HG02885 (cell line): ENCODE measurements around the gene CDC45.

Experiments
- ATAC-seq: cut with Tn5 transposase; IDR thresholded peaks from one replicate; pipeline ENCODE4 v1.9.1; 2021; ENCODE audit warnings: mild to moderate bottlenecking; ENCODE audit not compliant: unreplicated experiment, poor library complexity

Gene CDC45

DNA sequence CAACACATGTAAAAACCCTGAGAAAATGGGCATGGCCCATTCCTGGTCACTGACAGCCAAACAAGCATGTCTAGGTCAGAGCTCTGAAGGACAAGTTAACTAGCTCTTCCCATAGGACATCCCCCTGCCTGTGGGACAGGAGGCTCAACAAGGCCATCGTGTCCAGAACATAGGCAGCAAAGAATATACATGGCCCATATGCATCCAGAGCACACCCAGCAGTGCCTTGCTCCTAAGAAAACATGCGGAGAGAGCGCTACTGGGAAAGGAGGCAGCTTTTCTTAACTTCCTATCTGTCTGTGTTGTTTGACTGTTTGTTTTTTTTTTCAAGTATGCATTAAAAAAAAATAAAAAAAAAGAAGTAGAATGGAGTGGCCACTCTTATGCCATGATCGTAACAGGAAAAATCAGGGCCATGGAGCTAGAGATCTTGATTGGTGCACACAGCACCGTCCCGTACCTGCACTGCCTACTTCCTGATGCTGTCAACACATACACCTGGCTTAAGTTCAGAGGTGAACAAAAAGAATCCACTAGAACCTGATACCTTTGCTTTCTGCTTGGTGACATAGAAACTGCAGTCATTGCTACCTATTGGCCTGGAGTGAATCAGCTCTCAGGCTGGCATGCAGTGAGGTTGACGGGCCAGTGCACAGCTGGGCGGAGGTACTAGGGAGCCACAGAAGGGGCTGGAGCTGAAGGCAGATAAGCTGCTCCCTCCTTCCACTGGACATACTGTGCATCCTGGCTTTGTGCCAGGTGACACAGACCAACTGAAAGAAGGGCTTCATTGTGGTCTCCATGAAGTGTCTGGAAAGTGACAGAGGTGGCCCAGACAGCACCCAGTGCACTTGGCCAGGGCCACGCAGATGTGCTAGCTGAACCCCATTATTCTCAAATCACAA, 12.6 kb upstream of the CDC45 start:
- ATAC-seq: no peak

DNA sequence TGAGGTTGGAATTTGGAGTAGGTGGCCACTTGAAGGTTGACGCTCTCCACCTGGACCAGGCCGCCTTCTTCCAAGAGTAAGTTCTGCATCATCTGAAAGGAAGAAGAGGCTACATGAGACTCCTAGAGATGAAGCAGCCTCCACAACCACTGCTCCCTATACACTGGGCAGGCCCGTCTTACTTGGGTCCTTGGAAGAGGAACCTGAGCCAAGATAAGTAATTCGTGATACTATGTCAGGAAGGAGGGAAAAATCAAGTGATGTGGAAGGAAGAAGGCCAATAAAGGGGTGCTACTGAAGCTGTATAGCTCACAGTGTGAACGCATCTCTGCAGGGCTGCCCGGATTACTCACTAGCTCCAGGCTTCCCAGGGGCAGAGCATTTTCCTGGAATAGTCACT, 11.8 kb upstream of the CDC45 start:
- ATAC-seq: no peak

DNA sequence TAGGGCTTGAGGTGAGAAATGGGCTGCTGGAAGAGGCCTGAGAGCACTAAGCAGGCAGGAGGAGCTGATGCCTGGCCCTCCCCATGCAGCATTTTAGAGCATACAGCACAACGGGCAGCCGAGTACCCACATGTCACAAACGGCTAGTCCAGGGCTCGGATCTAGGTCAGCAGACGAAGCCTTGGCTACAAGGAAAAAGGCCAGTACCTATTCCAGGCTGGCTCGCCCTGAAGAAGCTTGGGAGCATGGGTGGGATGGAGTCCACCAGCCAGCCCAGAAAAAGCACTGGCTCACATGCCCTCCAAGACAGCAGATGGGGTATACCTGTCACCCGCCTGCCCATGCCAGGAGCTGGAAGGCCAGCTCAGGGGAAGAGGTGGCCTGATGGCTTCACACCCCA, 10.3 kb upstream of the CDC45 start:
- ATAC-seq: no peak

DNA sequence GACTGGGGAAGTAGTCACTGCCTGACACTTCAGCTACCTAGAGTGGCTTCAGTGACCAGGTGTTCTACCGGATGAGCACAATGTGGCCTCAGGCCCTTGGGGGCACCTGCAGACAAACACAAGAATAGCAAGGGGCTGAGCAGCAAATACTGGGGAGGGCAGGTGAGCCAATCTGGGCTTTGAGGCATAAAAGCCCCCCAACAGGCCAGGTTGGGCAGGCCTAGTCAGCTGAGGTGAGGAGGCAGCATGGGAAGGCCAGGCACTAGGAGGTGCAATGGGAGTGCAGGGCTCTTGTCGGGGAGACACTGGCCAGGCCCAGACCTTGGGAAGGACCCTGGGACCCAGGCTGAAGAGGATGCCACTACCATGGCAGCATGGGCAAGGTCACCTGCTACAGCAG, 9.7 kb upstream of the CDC45 start:
- ATAC-seq: no peak

DNA sequence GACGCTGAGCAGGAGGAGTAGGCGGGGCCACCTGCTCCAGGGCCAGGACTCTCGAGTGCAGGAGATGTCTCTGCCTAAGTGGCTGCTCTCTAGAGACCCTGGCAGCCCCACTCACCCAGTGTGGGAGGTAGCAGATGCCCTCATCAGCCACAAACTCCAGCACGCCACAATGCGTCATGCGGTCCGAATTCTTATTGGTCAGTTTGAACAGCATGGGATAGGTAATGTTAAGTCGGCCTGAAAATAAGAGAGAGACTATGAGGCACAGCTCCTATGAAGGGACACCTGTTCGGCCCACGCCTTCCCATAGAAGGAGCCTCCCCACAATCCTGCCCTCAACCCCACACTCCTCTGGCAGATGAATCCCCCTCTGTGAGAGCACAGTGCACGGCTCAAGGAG, 8.1 kb upstream of the CDC45 start:
- ATAC-seq: no peak

DNA sequence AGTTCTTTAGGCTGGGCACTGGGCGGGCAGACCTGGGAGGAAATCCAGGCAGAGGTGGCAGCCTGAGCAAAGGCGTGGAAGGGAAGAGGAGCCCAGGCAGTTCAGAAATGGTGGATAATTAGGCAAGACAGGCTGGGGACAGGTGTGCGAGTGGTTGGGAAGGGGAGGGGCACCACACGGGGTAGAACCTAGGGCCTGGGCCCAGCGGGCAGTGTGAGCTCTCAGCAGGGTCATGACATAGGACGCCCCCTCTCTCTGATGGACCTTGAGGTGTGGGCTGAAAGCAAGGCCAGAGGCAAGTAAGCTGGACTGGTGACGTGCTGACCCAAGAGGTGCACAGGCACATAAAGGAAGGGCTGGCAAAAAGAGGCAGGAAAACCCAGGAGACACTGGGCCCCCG, 7.5 kb upstream of the CDC45 start:
- ATAC-seq: no peak

DNA sequence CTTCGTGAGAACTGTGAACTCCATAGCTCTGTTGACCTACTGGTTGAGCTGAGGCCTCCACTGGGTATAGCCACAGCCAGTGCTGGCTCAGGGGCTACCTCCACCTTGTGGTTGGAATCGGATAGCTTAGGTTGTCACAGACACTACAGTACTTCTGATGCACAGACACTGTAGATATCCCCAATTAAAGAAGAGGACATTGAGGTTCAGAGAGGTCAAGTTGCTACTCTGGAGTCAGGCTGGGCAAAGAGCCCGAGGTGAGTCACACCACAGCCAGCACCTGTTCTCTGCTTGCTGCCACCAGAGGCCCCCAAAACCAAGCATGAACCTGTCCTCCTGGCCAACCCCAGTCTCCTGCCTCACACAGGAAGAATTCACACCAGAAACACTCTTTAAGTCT, 6.1 kb upstream of the CDC45 start:
- no peak for ATAC-seq

DNA sequence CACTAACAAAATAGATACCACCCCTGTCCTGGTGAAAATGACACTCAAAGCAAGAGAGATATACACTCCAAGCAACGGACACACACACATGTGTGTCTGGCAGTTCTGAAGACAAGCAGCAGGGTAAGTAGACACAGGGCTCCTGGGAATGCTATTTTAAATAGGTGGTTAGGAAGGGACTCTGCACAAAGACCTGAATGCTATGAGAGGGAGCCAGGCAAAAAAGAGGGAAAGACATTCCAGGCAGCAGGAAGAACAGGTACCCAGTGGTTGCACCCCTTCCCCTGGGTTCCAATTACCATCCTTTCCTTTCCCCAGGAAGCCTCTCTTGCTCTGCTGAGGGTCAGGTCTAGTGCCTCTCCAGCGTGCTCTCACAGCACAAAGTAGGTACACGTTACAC, 3.7 kb upstream of the CDC45 start:
- ATAC-seq: no peak

DNA sequence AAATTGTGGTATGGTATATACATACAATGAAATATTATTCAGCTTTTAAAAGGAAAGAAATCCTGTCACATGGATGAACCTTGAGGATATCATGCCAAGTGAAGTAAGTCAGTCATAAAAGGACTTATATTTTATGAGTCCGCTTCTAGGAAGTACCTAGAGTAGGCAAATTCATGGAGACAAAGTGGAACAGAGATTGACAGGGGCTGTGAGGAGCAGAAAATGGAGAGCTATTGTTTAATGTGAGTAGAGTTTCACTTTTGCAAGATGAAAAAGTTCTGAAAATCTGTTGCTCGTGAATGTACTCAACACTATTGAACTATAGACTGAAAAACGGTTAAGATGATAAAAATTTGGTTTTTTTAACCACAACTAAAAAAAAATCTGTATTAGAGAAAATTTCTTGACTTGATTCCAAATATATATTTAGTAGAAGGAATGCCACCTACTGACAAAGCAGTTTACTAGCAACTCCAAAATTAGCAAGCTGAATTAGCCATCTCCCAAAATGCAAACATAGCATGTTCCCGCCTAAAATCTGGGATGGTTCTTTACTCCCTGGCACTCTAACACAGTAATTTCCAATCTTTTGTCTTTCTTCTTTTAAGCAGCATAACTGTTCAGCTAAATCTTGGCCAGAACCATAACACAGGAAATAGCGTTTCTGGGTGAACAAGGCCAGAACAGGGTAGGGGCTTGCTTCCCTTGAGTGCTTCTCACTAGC, 2.2 kb upstream of the CDC45 start:
- no peak for ATAC-seq

DNA sequence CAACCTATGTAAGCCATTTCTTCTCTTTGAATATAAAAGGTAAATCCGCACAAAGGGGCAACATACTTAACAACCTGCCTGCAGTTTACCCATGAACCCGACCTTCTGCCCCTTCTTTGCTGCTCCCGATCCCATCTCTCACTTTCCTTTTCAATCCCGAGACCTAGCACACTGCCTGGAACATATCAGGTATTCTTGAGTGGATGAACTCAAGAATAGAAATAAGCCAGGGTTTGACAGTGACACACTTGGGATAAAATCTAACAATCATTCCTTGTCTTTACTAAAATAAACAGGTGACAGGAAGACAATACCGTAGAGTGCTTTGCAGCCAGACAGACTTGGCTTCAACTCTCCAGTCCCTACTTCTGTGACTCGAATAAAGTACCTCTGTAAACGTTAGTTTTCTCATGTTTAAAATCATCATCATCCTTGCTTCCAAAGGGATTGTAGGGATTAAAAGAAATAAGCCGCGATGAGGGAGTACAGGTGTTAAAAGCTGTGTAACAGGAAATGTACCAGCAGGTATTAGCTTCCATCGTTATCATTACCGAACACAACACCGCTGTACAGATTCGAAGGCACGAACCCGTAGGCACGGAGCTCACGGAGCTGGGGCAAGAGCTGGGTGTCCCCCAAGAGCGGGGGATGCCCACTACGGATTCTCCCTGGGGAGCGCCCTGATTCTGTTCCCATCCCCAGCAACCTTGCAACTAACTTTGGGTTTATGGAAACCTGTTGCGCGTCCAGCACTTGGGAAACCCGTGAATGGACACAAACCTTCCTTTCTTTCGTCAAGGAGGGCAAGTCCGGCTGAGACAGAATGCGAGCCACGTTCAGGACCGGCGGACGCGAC, 1.4 kb upstream of the CDC45 start:
- no peak for ATAC-seq

DNA sequence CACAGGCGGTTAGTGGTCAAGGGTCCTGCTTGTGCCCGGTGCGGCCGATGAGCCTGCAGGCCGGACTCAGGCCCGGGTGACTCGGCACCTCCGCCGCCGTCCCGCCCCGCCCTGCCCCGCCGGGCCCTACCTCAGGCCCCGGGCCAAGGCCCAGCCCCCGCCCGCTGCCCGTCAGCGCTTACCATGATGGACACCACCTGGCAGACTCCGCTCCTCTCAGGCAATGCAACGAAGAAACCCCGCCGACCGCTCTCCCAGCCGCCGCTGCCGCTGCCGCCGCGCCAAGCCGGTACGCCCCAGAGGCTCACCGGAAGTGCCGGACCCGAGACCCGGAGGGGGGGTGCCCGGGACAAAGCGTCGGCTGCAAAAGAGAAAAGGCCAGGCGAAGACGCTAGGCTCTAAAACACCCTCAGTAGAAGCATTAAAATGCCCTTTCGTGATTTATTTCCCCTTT, 792 bp upstream of the CDC45 start, which contains the start of gene UFD1:
Gene UFD1 (minus strand): TSS at position 293 of the 454 bp plus-strand sequence. CDS start 108 bp downstream, at position 185.
- ATAC-seq: peak; percentile 55

DNA sequence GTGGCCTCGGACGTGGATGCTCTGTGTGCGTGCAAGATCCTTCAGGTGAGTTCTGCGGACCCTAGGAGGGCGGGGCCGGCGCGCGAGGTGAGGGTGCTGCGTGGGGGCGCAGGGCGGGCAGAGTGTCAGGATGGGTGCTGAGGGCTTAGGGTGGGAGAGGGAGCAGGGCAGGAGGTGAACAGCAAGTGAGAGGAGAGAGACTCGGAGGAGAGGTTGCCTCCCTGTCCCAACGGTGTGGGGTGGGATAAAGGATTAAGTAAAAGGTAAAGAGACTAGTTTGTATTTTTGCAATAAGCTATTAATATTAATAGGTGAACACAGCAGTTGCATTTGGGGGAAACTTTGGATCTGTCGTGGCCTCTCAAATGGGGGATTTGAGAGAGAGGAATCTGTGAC, 451 bp downstream of the CDC45 start:
- no peak for ATAC-seq

DNA sequence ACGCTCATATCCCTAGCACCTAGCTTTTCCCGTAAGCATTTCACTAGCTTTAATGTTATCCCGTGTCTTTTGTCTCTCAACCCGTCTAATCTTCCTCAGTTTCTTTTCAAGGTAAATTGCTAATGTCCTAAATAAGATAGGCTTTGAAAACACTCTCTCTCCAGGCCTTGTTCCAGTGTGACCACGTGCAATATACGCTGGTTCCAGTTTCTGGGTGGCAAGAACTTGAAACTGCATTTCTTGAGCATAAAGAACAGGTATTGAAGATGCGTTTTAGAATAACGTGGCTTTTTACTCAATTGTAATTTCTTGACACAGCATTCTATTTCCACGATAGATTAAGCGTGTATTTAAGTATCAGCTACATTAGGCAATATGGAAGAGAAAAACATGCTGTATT, 1.1 kb downstream of the CDC45 start:
- ATAC-seq: no peak

DNA sequence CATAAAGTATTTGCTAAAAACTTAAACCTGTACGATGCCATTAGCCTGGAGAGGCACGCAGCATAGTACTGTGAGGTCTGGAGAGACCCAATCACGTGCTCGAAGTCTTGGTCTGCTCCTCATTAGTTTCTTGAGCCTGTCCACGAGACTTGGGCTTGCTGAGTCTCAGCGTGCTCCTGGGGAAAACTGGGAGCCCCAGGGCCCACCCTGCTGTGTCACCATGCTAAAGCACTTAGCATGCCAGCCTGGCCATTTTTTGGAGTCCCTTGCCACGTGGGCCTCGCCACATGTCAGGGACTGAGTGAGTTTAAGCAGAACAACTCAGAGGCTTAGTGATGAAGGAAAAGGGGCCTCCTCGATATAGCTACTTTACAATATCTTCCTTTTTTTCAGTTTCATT, 2.6 kb downstream of the CDC45 start:
- no peak for ATAC-seq

DNA sequence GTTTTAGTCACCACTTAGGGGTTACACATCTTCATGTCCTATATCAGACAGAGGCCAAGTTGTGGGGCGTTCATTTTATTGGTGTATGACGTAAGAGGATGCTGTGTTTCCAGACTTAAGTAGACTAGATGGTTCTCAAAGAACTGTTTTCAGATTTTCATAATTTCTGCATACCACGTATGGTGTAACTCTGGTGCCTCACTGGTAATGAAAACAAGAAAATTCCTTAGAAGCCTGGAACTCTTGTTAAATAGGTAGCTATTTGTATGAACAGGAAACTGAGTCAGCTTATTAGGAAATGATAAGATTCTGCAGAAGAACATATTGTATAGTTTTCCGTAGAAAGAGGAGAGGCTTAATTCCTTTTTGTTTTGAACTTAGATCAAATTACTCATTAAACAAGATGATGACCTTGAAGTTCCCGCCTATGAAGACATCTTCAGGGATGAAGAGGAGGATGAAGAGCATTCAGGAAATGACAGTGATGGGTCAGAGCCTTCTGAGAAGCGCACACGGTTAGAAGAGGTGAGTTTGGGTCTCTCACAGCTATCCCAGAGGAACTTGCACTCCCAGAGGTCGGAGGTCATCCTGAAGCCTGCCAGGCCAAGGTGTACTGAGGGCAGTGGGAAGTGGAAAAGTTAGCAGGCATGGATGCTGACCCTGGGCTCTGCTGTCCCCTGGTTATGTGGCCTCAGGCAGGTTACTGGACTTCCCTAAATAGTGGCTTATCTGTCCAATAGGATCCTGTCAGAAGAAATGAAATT, 3.9 kb downstream of the CDC45 start:
- no peak for ATAC-seq

DNA sequence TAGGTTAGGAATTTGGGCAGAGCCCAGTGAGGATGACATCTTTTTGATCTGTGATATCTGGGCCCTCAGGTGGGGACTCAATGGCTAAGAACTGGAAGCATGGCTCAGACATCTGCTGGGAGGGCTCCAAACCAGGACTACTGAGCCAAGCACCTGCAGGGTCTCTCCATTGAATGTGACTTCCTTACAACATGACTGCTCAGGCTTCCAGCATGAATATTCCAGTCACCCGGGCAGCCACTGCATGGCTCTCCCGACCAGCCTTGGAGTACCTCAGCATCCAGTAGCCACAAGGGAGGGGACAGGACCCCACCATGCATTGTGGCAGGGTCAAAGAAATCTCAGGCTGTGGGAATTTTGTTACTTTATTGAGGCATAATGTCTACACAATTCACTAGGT, 8.6 kb downstream of the CDC45 start:
- ATAC-seq: no peak

DNA sequence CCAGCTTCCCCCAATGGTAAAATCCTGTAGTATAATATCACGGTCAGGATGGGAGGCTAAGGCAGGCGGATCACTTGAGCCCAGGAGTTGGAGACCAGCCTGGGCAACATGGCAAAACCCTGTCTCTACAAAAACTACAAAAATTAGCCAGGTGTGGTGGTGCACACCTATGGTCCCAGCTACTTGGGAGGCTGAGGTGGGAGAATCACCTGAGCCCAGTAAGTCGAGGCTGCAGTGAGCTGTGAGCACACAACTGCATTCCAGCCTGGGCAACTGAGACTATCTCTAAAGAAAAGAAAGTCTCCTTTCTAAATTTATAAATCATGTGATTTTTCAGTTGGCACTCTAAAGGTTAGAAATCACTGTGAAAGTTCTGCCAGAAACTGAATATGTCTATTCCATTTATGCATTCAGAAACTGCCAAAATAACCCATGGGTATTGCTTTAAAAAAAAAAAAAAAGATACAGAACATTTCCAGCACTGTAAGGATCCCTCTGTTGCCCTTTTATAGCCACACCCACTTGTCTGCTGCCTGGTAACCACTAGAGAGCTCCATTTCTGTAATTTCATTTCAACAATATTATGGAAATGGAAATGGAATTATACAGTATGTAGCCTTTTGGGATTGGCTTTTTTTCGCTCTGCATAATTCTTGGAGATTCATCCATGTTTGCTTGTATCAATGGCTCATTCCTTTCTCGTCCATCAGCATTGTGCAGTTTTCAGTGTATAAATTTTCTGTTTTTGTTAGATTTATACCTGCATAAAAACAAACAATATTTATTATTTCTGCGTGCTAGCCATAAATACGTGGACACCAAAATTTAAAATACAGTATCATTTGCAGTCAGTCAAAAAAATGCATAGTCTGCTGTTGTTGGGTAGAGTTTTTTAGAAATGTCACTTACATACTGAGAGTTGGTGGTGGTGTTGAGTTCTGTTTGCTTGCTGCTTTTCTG, 9.4 kb downstream of the CDC45 start:
- ATAC-seq: no peak

DNA sequence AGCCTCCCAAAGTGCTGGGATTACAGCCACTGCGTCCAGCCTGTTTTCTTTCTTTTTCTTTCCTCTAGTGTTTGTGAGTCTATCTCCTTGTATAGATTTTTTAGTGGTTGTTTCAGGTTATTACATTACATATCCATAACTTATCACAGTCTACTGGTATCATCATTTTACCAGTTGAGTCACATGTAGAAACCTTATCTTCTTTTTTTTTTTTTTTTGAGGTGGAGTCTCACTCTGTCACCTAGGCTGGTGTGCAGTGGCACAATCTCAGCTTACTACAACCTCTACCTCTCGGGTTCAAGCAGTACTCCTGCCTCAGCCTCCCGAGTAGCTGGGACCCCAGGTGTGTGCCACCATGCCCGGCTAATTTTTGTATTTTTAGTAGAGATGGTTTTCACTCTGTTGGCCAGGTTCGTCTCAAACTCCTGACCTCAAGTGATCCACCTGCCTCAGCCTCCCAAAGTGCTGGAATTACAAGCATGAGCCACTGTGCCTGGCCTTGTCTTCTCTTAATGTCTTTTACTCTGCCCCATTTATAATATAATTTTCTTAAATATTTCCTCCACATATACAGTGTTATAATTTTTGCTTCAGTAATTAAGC, 11.0 kb downstream of the CDC45 start:
- ATAC-seq: no peak
